ENCODE measurements around the gene CHCHD6. TPM values are rescaled to one million over a fixed set of nuclear protein-coding genes. Genes with fewer than 3 reads are reported as not detected.

Gene CHCHD6
- polyA plus RNA-seq, 1 donor from 2014 or later = 102 TPM

GRCh38 chr3:126983276-126983652, 279.2 kb downstream of the CHCHD6 start:
- H2AFZ ChIP-seq (ENCODE audit: low read depth, low read length) = no peak overlapping the region
- peak overlapping the region; percentile 86 for H3K9ac ChIP-seq (ENCODE audit: low read length)
- no peak overlapping the region for H3K27ac ChIP-seq (ENCODE audit: low read length)

DNA sequence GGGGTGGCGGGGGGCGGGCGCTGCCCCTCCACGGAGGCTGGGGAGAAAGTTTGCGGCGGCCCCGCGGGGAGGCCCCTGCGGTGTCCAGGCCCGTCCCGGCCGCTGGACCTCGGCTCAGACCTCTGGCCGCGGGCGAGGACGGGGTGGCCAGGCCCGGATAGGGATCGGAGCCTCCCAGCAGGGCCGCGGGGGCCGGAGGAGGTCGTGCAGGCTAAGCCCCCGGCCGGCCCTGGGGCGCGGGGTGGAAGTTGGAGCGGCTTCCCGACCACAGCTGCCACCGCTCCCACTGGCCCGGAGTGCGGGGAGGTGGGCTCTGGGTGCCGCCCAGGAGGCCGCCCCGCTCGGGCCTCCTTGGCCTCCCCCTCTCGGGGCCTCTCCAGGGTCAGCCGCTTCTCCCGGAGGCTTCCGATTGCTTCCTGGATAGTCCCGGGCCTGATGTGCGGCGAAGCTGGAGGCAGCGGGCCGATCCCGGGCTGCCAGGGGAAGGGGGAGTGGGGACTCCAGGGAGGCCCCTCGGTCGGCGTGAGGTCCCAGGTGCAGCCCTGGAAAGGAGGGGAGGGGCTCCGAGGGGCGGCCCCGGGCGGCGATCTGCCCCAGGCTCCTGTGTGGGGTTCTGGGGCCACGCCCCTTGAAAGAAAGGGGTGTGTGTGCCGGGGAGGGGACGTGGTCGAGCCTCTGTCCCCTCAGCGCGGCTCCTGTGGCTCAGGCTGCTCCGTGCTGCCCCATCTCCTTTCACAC, 279.8 kb downstream of the CHCHD6 start:
- Histone ChIP-seq H3K27me3 (ENCODE audit: insufficient read depth, low read depth, low read length) (peaks cover 2% of the 10 kb centered on the region), H2AFZ (ENCODE audit: low read depth, low read length) (no peak overlapping the region), H3K9ac (ENCODE audit: low read length) (peak overlapping the region; percentile 86), H3K36me3 (ENCODE audit: insufficient read depth, low read length) (no peaks in the 10 kb centered on the region), H3F3A (ENCODE audit: insufficient read depth, low read length, poor library complexity, severe bottlenecking) (no peaks in the 10 kb centered on the region), H3K4me2 (ENCODE audit: low read length) (peak overlapping the region; percentile 91), H4K20me1 (ENCODE audit: insufficient read depth) (peaks cover 18% of the 10 kb centered on the region), H3K27ac (ENCODE audit: low read length) (peak overlapping the region; percentile 45), H3K79me2 (replicated peaks; ENCODE audit: insufficient read depth, low read length) (peaks cover 39% of the 10 kb centered on the region), H3K9me3 (ENCODE audit: low read length) (no peaks in the 10 kb centered on the region), H3K4me3 (ENCODE audit: low read length) (peak overlapping the region; percentile 97), H3K9me2 (ENCODE audit: insufficient read depth, low read length) (no peaks in the 10 kb centered on the region)
- peak; percentile 58 for TF ChIP-seq SMC3 (conservative IDR thresholded peaks at IDR 0.05; ENCODE audit: poor library complexity)
- no peak for TF ChIP-seq EZH2 (IDR thresholded peaks at IDR 0.05; ENCODE audit: borderline replicate concordance, insufficient read depth, low read length, poor library complexity, severe bottlenecking)
- no peak for TF ChIP-seq POLR2AphosphoS5 (IDR thresholded peaks at IDR 0.05)
- TF ChIP-seq EP300 (conservative IDR thresholded peaks at IDR 0.05; ENCODE audit: poor library complexity, severe bottlenecking) = no peak
- no peak for TF ChIP-seq TAF1 (IDR thresholded peaks at IDR 0.05; ENCODE audit: low read depth)
- TF ChIP-seq, protein P1, sequence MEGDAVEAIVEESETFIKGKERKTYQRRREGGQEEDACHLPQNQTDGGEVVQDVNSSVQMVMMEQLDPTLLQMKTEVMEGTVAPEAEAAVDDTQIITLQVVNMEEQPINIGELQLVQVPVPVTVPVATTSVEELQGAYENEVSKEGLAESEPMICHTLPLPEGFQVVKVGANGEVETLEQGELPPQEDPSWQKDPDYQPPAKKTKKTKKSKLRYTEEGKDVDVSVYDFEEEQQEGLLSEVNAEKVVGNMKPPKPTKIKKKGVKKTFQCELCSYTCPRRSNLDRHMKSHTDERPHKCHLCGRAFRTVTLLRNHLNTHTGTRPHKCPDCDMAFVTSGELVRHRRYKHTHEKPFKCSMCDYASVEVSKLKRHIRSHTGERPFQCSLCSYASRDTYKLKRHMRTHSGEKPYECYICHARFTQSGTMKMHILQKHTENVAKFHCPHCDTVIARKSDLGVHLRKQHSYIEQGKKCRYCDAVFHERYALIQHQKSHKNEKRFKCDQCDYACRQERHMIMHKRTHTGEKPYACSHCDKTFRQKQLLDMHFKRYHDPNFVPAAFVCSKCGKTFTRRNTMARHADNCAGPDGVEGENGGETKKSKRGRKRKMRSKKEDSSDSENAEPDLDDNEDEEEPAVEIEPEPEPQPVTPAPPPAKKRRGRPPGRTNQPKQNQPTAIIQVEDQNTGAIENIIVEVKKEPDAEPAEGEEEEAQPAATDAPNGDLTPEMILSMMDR (IDR thresholded peaks at IDR 0.05; ENCODE audit: poor library complexity, severe bottlenecking) = no peak
- TF ChIP-seq MXI1 (conservative IDR thresholded peaks at IDR 0.05; ENCODE audit: poor library complexity, severe bottlenecking) = no peak
- peak; percentile 54 for TF ChIP-seq RAD21 (conservative IDR thresholded peaks at IDR 0.05)
- peak; percentile 42 for TF ChIP-seq REST (IDR thresholded peaks at IDR 0.05; ENCODE audit: borderline replicate concordance)

More at GRCh38 chr3:126983276-126983652, 279.2 kb downstream of the CHCHD6 start:
- Histone ChIP-seq H3K4me2 (ENCODE audit: low read length) (no peak overlapping the region), H3F3A (ENCODE audit: insufficient read depth, low read length, poor library complexity, severe bottlenecking) (no peaks in the 10 kb centered on the region), H3K9me3 (ENCODE audit: low read length) (no peaks in the 10 kb centered on the region), H3K36me3 (ENCODE audit: insufficient read depth, low read length) (no peaks in the 10 kb centered on the region), H3K27me3 (ENCODE audit: insufficient read depth, low read depth, low read length) (peaks cover 2% of the 10 kb centered on the region), H4K20me1 (ENCODE audit: insufficient read depth) (peaks cover 18% of the 10 kb centered on the region), H3K79me2 (replicated peaks; ENCODE audit: insufficient read depth, low read length) (peaks cover 39% of the 10 kb centered on the region), H3K4me3 (ENCODE audit: low read length) (peak overlapping the region; percentile 97), H3K9me2 (ENCODE audit: insufficient read depth, low read length) (no peaks in the 10 kb centered on the region)
- TF ChIP-seq EZH2 (IDR thresholded peaks at IDR 0.05; ENCODE audit: borderline replicate concordance, insufficient read depth, low read length, poor library complexity, severe bottlenecking) (no peak), MXI1 (conservative IDR thresholded peaks at IDR 0.05; ENCODE audit: poor library complexity, severe bottlenecking) (no peak), SMC3 (conservative IDR thresholded peaks at IDR 0.05; ENCODE audit: poor library complexity) (no peak), POLR2AphosphoS5 (IDR thresholded peaks at IDR 0.05) (no peak), EP300 (conservative IDR thresholded peaks at IDR 0.05; ENCODE audit: poor library complexity, severe bottlenecking) (no peak), RAD21 (conservative IDR thresholded peaks at IDR 0.05) (no peak)
- TF ChIP-seq, protein P1 (IDR thresholded peaks at IDR 0.05; ENCODE audit: poor library complexity, severe bottlenecking) = no peak

Measured in neural cell (in vitro differentiated cells).